ENCODE results near the gene WDR38.

GRCh38 chr9:124818431-124819281 is 34.6 kb upstream of the WDR38 start:
- TF ChIP-seq YY1 (IDR thresholded peaks at IDR 0.05; ENCODE audit: insufficient read depth, insufficient read length) (no peak), SUZ12 (IDR thresholded peaks at IDR 0.05; ENCODE audit: extremely low read depth, insufficient read depth, insufficient read length) (no peak), ZNF274 (IDR thresholded peaks at IDR 0.05; ENCODE audit: low read depth, low read length) (no peak)
